Thyroid gland (tissue), 4 donors: ENCODE results near the gene GNB5.

ENCODE experiments used
- CTCF ChIP-seq, 6 experiments: fragments of 200-600 bp in 3 of 6; fragments of 450-650 bp in 3 of 6; sonication (generic) in 3 of 6; IDR thresholded peaks; one replicate each; pipeline ENCODE4 v1.5.1; 2016 to 2019; ENCODE audit warnings: antibody characterized with exemption in 6 of 6, mild to moderate bottlenecking in 2 of 6, inconsistent platforms in 1 of 6, moderate library complexity in 1 of 6
- POLR2A ChIP-seq, 2 donors: fragments of 450-650 bp; IDR thresholded peaks; one replicate each; pipeline ENCODE4 v1.6.1; 2017; ENCODE audit warnings: antibody characterized with exemption in 2 of 2, mild to moderate bottlenecking in 2 of 2, moderate library complexity in 1 of 2

DNA sequence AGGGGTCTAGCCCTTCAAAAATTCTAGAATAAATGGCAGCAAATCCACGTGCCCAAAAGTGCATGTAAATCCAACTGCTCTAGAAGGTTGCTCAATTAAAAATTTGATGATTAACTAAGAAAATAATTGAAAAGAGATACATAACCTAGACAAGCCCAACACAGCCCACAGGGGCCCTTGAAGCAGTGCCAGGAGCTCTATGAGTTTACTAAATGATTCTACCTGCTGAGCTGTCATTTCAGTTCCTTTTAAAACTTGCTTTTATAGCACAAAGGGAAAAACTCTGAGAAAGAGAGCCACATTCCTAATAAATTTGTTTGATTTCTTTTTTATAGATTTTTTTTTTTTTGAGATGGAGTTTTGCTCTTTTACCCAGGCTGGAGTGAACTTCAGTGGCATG, 38.9 kb upstream of the GNB5 start:
- TF ChIP-seq CTCF (IDR thresholded peaks at IDR 0.05) (no peak), POLR2A (IDR thresholded peaks at IDR 0.05) (no peak)
